B cell (primary cell): ENCODE data around the gene ELL. TPM values are rescaled to one million over a fixed set of nuclear protein-coding genes. Genes with fewer than 3 reads are reported as not detected.

Experiments
- ATAC-seq: fragments of 200-7000 bp; cut with Tn5 transposase; one replicate; pipeline ENCODE4 v1.10.0; 2021; ENCODE audit warnings: low read depth, mild to moderate bottlenecking, moderate number of reproducible peaks, moderate library complexity
- CTCF ChIA-PET: fragments of 350-600 bp; sonication (Branson Sonifier 250); formaldehyde crosslinking; loops from one replicate; lab custom pipeline; 2021; ENCODE audit warnings: antibody characterized with exemption, inconsistent platforms; lab: Charles Lee
- POLR2A ChIA-PET: fragments of 350-600 bp; sonication (Branson Sonifier 250); formaldehyde crosslinking; loops from one replicate; lab custom pipeline; 2021; ENCODE audit warnings: antibody characterized with exemption; lab: Charles Lee
- DNase-seq: peaks from one replicate; pipeline ENCODE4 v3.0.0; 2013
- H2AFZ ChIP-seq: 2 replicates; pipeline ENCODE4 v1.6.1; 2012; ENCODE audit warnings: mild to moderate bottlenecking, low read depth, low read length; ENCODE audit not compliant: insufficient read depth, poor library complexity, severe bottlenecking
- H3K27ac ChIP-seq, 2 donors: 1 replicate in 1 of 2; 2 replicates in 1 of 2; pipeline ENCODE4 v1.5.1; 2012 to 2013; ENCODE audit warnings: low read length in 2 of 2, mild to moderate bottlenecking in 2 of 2, moderate library complexity in 1 of 2
- H3K27me3 ChIP-seq, 4 experiments: fragments of 200-600 bp in 1 of 4; sonication (generic) in 1 of 4; replicated peaks in 1 of 4; 1 replicate in 2 of 4; 2 replicates in 2 of 4; pipeline versions ENCODE4 v1.6.1 to v1.7.0; 2013 to 2016; ENCODE audit warnings: low read length in 3 of 4, mild to moderate bottlenecking in 2 of 4, mixed read lengths in 1 of 4, moderate library complexity in 1 of 4; ENCODE audit not compliant: insufficient read depth in 4 of 4, control insufficient read depth in 3 of 4; ENCODE audit errors: control extremely low read depth in 1 of 4
- H3K36me3 ChIP-seq, 2 experiments: replicated peaks in 1 of 2; 1 replicate in 1 of 2; 2 replicates in 1 of 2; pipeline versions ENCODE4 v1.6.1 to v1.7.1; 2013; ENCODE audit warnings: low read length in 1 of 2; ENCODE audit not compliant: insufficient read depth in 2 of 2, control insufficient read depth in 1 of 2; ENCODE audit errors: control extremely low read depth in 1 of 2, extremely low read depth in 1 of 2
- H3K4me1 ChIP-seq, 2 donors: fragments of 200-600 bp in 1 of 2; sonication (generic) in 1 of 2; 1 replicate in 1 of 2; 2 replicates in 1 of 2; pipeline versions ENCODE4 v1.5.1 to v1.6.1; 2013 to 2017; ENCODE audit warnings: low read length in 2 of 2; ENCODE audit not compliant: control insufficient read depth in 2 of 2, insufficient read depth in 2 of 2
- H3K4me2 ChIP-seq: replicated peaks from 2 replicates; pipeline ENCODE3; 2012; ENCODE audit warnings: mild to moderate bottlenecking, low read depth, low read length; ENCODE audit not compliant: poor library complexity, severe bottlenecking
- H3K4me3 ChIP-seq, 5 experiments: fragments of 200-600 bp in 1 of 5; sonication (generic) in 1 of 5; 1 replicate in 3 of 5; 2 replicates in 2 of 5; pipeline versions ENCODE4 v1.5.1 to v1.7.0; 2011 to 2016; ENCODE audit warnings: low read length in 4 of 5, mild to moderate bottlenecking in 4 of 5, low read depth in 2 of 5, control low read depth in 1 of 5, moderate library complexity in 1 of 5; ENCODE audit not compliant: insufficient read depth in 1 of 5; ENCODE audit errors: control extremely low read depth in 1 of 5, extremely low read depth in 1 of 5
- H3K79me2 ChIP-seq: fragments of 200-600 bp; sonication (generic); one replicate; pipeline ENCODE4 v1.6.0; 2016; ENCODE audit warnings: low read length; ENCODE audit not compliant: control insufficient read depth, insufficient read depth
- H3K9ac ChIP-seq: fragments of 200-600 bp; sonication (generic); 2 replicates; pipeline ENCODE4 v1.6.1; 2017; ENCODE audit warnings: mild to moderate bottlenecking, low read length, moderate library complexity
- H3K9me3 ChIP-seq, 3 donors: one replicate each; pipeline versions ENCODE4 v1.6.1 to v1.7.1; 2013; ENCODE audit warnings: low read length in 2 of 3; ENCODE audit not compliant: control insufficient read depth in 2 of 3, insufficient read depth in 1 of 3; ENCODE audit errors: control extremely low read depth in 1 of 3
- H4K20me1 ChIP-seq: 2 replicates; pipeline ENCODE4 v1.6.0; 2012; ENCODE audit warnings: mild to moderate bottlenecking, low read length; ENCODE audit not compliant: insufficient read depth, control insufficient read depth, poor library complexity, severe bottlenecking
- H3K27ac Mint-ChIP-seq: one replicate; pipeline ENCODE4 v1.8.0; 2021; ENCODE audit warnings: mixed read lengths
- H3K27me3 Mint-ChIP-seq: one replicate; pipeline ENCODE4 v1.8.0; 2021; ENCODE audit warnings: mixed read lengths
- H3K4me1 Mint-ChIP-seq: one replicate; pipeline ENCODE4 v1.8.0; 2021; ENCODE audit warnings: mixed read lengths
- H3K4me3 Mint-ChIP-seq: one replicate; pipeline ENCODE4 v1.8.0; 2021; ENCODE audit warnings: mixed read lengths
- H3K9me3 Mint-ChIP-seq: one replicate; pipeline ENCODE4 v1.8.0; 2022; ENCODE audit warnings: mixed read lengths; ENCODE audit not compliant: insufficient read depth
- EZH2 ChIP-seq: IDR thresholded peaks from 2 replicates; pipeline ENCODE4 v1.6.1; 2012; ENCODE audit warnings: borderline replicate concordance, low read depth, mild to moderate bottlenecking, moderate library complexity, low read length; ENCODE audit not compliant: insufficient read depth, poor library complexity, severe bottlenecking
- WGBS: methylation state at CpG from one replicate; pipeline ENCODE4 v1.1.5; 2013; ENCODE audit warnings: missing lambda C conversion rate; ENCODE audit not compliant: insufficient coverage; 5-methylcytosine and 5-hydroxymethylcytosine counted together
- intact Hi-C: fragments of 100-400 bp; cut with micrococcal nuclease; formaldehyde crosslinking; loops from one replicate; pipeline ENCODE4 v1.10.0; 2022
- polyA plus RNA-seq: library from polyadenylated mRNA; depleted of rRNA; stranded (reverse); fragments of >200 nt; gene quantifications from 2 replicates; pipeline ENCODE4 v1.2.3, GENCODE V29; 2012
- total RNA-seq, 2 donors: library from RNA; stranded (reverse); fragments of 120-200 nt in 1 of 2; gene quantifications; 1 replicate in 1 of 2; 2 replicates in 1 of 2; pipeline versions ENCODE4 v1.2.3 to v1.2.4, GENCODE V29; 2013 to 2022
- TF ChIP-seq, protein P1 (sequence below): fragments of 200-600 bp; IDR thresholded peaks from one replicate; pipeline ENCODE4 v1.8.0; 2022; ENCODE audit warnings: antibody characterized with exemption, mild to moderate bottlenecking

Gene ELL
- total and polyA plus RNA-seq, 2 donors (not counting 1 experiment from before 2014, with no cell fraction given): 21.2 to 31.4 TPM

DNA sequence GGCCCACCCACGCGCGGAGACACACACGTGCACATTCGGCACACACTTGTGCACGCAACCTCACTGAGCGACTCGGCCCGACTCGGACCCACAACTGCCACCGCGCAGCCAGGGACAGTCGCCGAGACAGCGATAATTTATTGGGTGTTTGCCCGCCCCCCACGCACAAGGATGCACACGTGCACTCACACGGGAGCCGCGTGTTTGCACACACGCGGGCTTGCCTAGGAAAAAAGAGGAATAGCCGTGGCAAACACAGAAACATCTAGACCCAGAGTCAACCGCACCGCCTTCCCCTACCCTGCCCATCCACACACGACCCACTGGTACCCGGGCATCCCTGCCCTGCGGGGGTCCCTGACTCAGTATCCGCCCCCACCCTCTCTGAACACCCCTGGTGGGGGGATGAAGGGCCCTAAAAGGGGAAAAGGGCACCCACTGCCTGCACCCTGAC lies 103.8 kb downstream of the ELL start:
- H3K27ac Mint-ChIP-seq: no peak overlapping the region

More for the DNA sequence above, 103.8 kb downstream of the ELL start:
- ChIA-PET POLR2A (interaction anchor here (0.5 to 1.1 kb wide), 3 partner anchors 11 to 1326 kb away, joined by 3 to 7 read pairs (median 6); partner anchors contain the start of gene LRRC25), CTCF (interaction anchor here (1.0 to 9.3 kb wide), 8 partner anchors 8 to 138 kb away, joined by 3 to 196 read pairs (median 8); partner anchors contain the start of genes GDF15 and LSM4)
- Histone ChIP-seq H3K36me3 (no peaks in the 10 kb centered on the region), H4K20me1 (peaks cover 43% of the 10 kb centered on the region), H3K27me3 (peaks cover 0 to 54% (median 32%) of the 10 kb centered on the region in 4 experiments), H2AFZ (no peak overlapping the region), H3K9me3 (peaks cover 0 to 28% (median 0%) of the 10 kb centered on the region in 3 donors), H3K27ac (no peak overlapping the region), H3K79me2 (peaks cover 19% of the 10 kb centered on the region), H3K4me3 (peak overlapping the region in 2 of 5 experiments; percentile 32 to 67), H3K4me2 (peak overlapping the region; percentile 97), H3K9ac (peak overlapping the region; percentile 39), H3K4me1 (peaks cover 70 to 75% of the 10 kb centered on the region in 2 donors)
- Mint-ChIP-seq H3K9me3 (no peaks in the 10 kb centered on the region), H3K27me3 (peaks cover 35% of the 10 kb centered on the region), H3K4me3 (peak overlapping the region; percentile 85), H3K4me1 (peaks cover 65% of the 10 kb centered on the region)
- WGBS: 7% methylated on average over 24 of the region's 30 CpGs
- no peak for ATAC-seq
- peak; percentile 56 for DNase-seq
- no peak for TF ChIP-seq EZH2
- TF ChIP-seq, protein P1, sequence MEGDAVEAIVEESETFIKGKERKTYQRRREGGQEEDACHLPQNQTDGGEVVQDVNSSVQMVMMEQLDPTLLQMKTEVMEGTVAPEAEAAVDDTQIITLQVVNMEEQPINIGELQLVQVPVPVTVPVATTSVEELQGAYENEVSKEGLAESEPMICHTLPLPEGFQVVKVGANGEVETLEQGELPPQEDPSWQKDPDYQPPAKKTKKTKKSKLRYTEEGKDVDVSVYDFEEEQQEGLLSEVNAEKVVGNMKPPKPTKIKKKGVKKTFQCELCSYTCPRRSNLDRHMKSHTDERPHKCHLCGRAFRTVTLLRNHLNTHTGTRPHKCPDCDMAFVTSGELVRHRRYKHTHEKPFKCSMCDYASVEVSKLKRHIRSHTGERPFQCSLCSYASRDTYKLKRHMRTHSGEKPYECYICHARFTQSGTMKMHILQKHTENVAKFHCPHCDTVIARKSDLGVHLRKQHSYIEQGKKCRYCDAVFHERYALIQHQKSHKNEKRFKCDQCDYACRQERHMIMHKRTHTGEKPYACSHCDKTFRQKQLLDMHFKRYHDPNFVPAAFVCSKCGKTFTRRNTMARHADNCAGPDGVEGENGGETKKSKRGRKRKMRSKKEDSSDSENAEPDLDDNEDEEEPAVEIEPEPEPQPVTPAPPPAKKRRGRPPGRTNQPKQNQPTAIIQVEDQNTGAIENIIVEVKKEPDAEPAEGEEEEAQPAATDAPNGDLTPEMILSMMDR: no peak
- intact Hi-C loops: no loop called here
